ENCODE measurements around the gene UNK. TPM values are rescaled to one million over a fixed set of nuclear protein-coding genes. Genes with fewer than 3 reads are reported as not detected.

Gene UNK
- total and polyA plus RNA-seq, 4 donors: 4.0 to 16.4 (median 8.9) TPM

- Histone ChIP-seq H3K4me1 (ENCODE audit: control insufficient read depth in 4 of 4, insufficient read depth in 4 of 4, low read length in 3 of 4) (peaks cover 0 to 34% (median 21%) of the 10 kb centered on the region in 4 donors), H3K27ac (ENCODE audit: low read depth in 1 of 2, low read length in 2 of 2) (peak overlapping the region; percentile 39 to 69), H3K4me3 (ENCODE audit: low read depth in 1 of 3, low read length in 3 of 3) (no peak overlapping the region), H3K9me3 (ENCODE audit: control insufficient read depth in 4 of 4, low read length in 3 of 4) (no peaks in the 10 kb centered on the region), H3K36me3 (ENCODE audit: control insufficient read depth in 4 of 4, insufficient read depth in 3 of 4, low read depth in 1 of 4, low read length in 3 of 4) (peaks cover 25 to 42% (median 37%) of the 10 kb centered on the region in 4 donors), H3K27me3 (ENCODE audit: control insufficient read depth in 4 of 4, insufficient read depth in 4 of 4, low read length in 3 of 4) (no peaks in the 10 kb centered on the region), H3K9ac (ENCODE audit: low read depth in 1 of 2, low read length in 2 of 2) (no peak overlapping the region)
- DNase-seq (ENCODE audit: low spot score): no peak
- WGBS: 80% methylated on average over 22 of the region's 22 CpGs
- TF ChIP-seq NR2F2 (IDR thresholded peaks at IDR 0.05) (peak; percentile 47), HNF4A (conservative IDR thresholded peaks at IDR 0.05) (no peak), RAD21 (IDR thresholded peaks at IDR 0.05) (no peak)
- TF ChIP-seq, protein P1, sequence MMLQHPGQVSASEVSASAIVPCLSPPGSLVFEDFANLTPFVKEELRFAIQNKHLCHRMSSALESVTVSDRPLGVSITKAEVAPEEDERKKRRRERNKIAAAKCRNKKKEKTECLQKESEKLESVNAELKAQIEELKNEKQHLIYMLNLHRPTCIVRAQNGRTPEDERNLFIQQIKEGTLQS (IDR thresholded peaks at IDR 0.05): no peak
Observed at GRCh38 chr17:75845933-75846691, 61.5 kb downstream of the UNK start.

DNA sequence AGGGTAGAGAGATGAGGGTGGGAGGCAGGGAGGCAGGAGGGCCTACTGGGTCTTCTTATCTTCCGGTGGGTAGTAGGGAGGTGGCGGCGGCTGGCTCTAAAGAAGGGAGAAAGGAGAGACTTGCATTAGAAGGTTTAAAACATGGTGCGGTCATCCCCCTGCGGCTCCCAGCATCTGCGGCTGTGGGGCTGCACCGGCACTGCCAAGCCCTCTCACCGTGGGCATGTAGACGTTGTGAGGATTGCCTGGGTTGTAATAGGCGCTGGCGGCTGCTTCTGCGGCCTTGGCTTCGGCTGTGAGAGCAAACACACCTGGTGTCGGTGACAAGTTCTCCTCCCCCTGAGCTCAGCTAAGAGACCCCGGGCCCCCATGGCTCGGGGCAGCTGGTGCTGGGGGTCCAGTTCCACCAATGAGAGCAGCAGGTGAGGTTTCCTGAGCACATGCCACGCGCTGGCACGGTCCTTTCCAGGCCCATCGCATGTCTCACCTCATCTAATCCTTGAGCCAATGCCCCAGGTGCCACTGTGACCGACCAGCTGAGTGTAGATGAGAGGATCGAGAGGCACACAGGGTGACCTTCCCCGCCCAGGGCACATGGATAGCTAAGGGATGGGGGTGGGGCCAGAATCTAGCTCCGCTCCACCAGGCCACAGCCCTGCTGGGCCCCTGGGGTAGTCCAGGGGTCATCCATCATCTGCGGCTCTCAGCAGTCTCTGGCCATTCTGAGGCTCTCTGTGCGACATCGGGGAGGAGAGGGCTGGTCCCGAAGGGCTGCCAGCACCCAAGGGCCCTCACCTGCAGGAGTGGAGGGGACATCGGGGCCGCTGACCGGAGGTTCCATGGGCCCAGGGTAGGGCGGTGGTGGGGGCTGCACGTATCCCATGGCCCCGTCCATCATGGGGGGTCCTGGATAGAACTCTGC, 62.3 kb downstream of the UNK start:
- no peaks in the 10 kb centered on the region for H3K27me3 ChIP-seq (ENCODE audit: control insufficient read depth in 4 of 4, insufficient read depth in 4 of 4, low read length in 3 of 4)
- H3K36me3 ChIP-seq (ENCODE audit: control insufficient read depth in 4 of 4, insufficient read depth in 3 of 4, low read depth in 1 of 4, low read length in 3 of 4): peaks cover 25 to 46% (median 39%) of the 10 kb centered on the region in 4 donors
- peak overlapping the region in 1 of 2 donors; percentile 25 for H3K27ac ChIP-seq (ENCODE audit: low read depth in 1 of 2, low read length in 2 of 2)
- H3K4me1 ChIP-seq (ENCODE audit: control insufficient read depth in 4 of 4, insufficient read depth in 4 of 4, low read length in 3 of 4): peaks cover 2 to 40% (median 26%) of the 10 kb centered on the region in 4 donors
- WGBS: 90% methylated on average over 34 of the region's 34 CpGs
- TF ChIP-seq GABPA (IDR thresholded peaks at IDR 0.05 in 1 of 2, conservative IDR thresholded peaks at IDR 0.05 in 1 of 2) (no peak), FOXA2 (IDR thresholded peaks at IDR 0.05) (no peak), MAX (IDR thresholded peaks at IDR 0.05) (no peak), CTCF (IDR thresholded peaks at IDR 0.05; ENCODE audit: low read depth, low read length, missing input control) (no peak), JUND (IDR thresholded peaks at IDR 0.05) (no peak), ZBTB33 (IDR thresholded peaks at IDR 0.05) (no peak)
- TF ChIP-seq, protein P1 (IDR thresholded peaks at IDR 0.05): no peak
- DNase-seq (ENCODE audit: low spot score): no peak
- H3K4me3 ChIP-seq (ENCODE audit: low read depth in 1 of 3, low read length in 3 of 3): no peak overlapping the region
- H3K9me3 ChIP-seq (ENCODE audit: control insufficient read depth in 4 of 4, low read length in 3 of 4): no peaks in the 10 kb centered on the region
- H3K9ac ChIP-seq (ENCODE audit: low read depth in 1 of 2, low read length in 2 of 2): no peak overlapping the region
